SK-N-SH treated with all-trans-retinoic acid at 6 μM for 48 hours (cell line): ENCODE measurements around the gene RAP2A.

Experiments
- ATAC-seq: fragments of 200-7000 bp; cut with Tn5 transposase; 3 replicates; pipeline ENCODE4 v1.9.1; 2020; ENCODE audit warnings: mild to moderate bottlenecking, moderate library complexity
- ARNTL ChIP-seq: fragments of 450-650 bp; formaldehyde crosslinking; IDR thresholded peaks from 2 replicates; pipeline ENCODE4 v1.5.0; 2020; ENCODE audit warnings: low read depth, mild to moderate bottlenecking, moderate library complexity, borderline replicate concordance
- BACH2 ChIP-seq: fragments of 250-450 bp; sonication (Bioruptor Pico); IDR thresholded peaks from 2 replicates; pipeline ENCODE4 v1.9.0; 2021; ENCODE audit warnings: mild to moderate bottlenecking, borderline replicate concordance
- CREB5 ChIP-seq: fragments of 250-450 bp; sonication (Bioruptor Pico); IDR thresholded peaks from 2 replicates; pipeline ENCODE4 v1.5.1; 2020; ENCODE audit warnings: low read depth, mild to moderate bottlenecking, moderate library complexity
- CSDC2 ChIP-seq: fragments of 250-450 bp; sonication (Bioruptor Pico); IDR thresholded peaks from 2 replicates; pipeline ENCODE4 v1.5.0; 2020; ENCODE audit warnings: mild to moderate bottlenecking, moderate library complexity
- CSRNP3 ChIP-seq: fragments of 250-450 bp; sonication (Bioruptor Pico); IDR thresholded peaks from 2 replicates; pipeline ENCODE4 v1.5.1; 2021; ENCODE audit warnings: mild to moderate bottlenecking, moderate library complexity
- GLIS3 ChIP-seq: fragments of 250-450 bp; sonication (Bioruptor Pico); IDR thresholded peaks from 2 replicates; pipeline ENCODE4 v1.5.0; 2020; ENCODE audit warnings: mild to moderate bottlenecking, moderate library complexity
- PPARA ChIP-seq: fragments of 250-450 bp; sonication (Bioruptor Pico); IDR thresholded peaks from 2 replicates; pipeline ENCODE4 v1.5.0; 2020; ENCODE audit warnings: mild to moderate bottlenecking, borderline replicate concordance
- SNAI2 ChIP-seq: fragments of 250-450 bp; sonication (Bioruptor Pico); IDR thresholded peaks from 2 replicates; pipeline ENCODE4 v1.5.0; 2020; ENCODE audit warnings: mild to moderate bottlenecking, moderate library complexity
- TOX ChIP-seq: fragments of 250-450 bp; sonication (Bioruptor Pico); IDR thresholded peaks from 2 replicates; pipeline ENCODE4 v1.8.0; 2021; ENCODE audit warnings: mild to moderate bottlenecking, moderate library complexity, borderline replicate concordance
- TSHZ2 ChIP-seq: fragments of 250-450 bp; sonication (Bioruptor Pico); IDR thresholded peaks from 2 replicates; pipeline ENCODE4 v1.5.0; 2020; ENCODE audit warnings: mild to moderate bottlenecking, moderate library complexity
- ZC3H10 ChIP-seq: fragments of 250-450 bp; sonication (Bioruptor Pico); IDR thresholded peaks from 2 replicates; pipeline ENCODE4 v1.5.1; 2021; ENCODE audit warnings: mild to moderate bottlenecking, moderate library complexity
- ZFP30 ChIP-seq: fragments of 450-650 bp; formaldehyde crosslinking; IDR thresholded peaks from 2 replicates; pipeline ENCODE4 v1.5.0; 2022; ENCODE audit warnings: mild to moderate bottlenecking, moderate library complexity
- ZNF70 ChIP-seq: fragments of 450-650 bp; formaldehyde crosslinking; IDR thresholded peaks from 2 replicates; pipeline ENCODE4 v1.5.0; 2020; ENCODE audit warnings: mild to moderate bottlenecking, moderate library complexity
- ZNF8 ChIP-seq: fragments of 450-650 bp; formaldehyde crosslinking; IDR thresholded peaks from 2 replicates; pipeline ENCODE4 v1.5.0; 2020; ENCODE audit warnings: mild to moderate bottlenecking, moderate library complexity

RAP2A gene

GRCh38 chr13:97515643-97516042 is 81.7 kb downstream of the RAP2A start:
- no peak for ATAC-seq
- TF ChIP-seq TSHZ2 (CRISPR knock-in tag) (no peak), BACH2 (CRISPR knock-in tag) (no peak), ZNF70 (no peak), TOX (CRISPR knock-in tag) (no peak), ZFP30 (CRISPR knock-in tag) (no peak), PPARA (CRISPR knock-in tag) (no peak), GLIS3 (no peak), CSRNP3 (CRISPR knock-in tag) (no peak), CSDC2 (no peak), ZC3H10 (no peak), CREB5 (CRISPR knock-in tag) (no peak), ZNF8 (CRISPR knock-in tag) (no peak), ARNTL (CRISPR knock-in tag) (no peak), SNAI2 (CRISPR knock-in tag) (no peak)

- no peak for TF ChIP-seq ZNF70
- TF ChIP-seq, all 23 proteins: peak for 0
- ATAC-seq, result no peak
Observed at GRCh38 chr13:97517967-97518366, 84.0 kb downstream of the RAP2A start.
